Stimulated activated CD4-positive, alpha-beta T cell treated with anti-CD3 and anti-CD28 coated beads, Interleukin-1b, Interleukin-23, amount 100 ng/mL, for 24 hours (primary cell): ENCODE data around the gene AIM2.
A peak's percentile ranks its signal among the peaks of the same experiment; 100 is the strongest.

Source experiments
- DNase-seq, 4 experiments: peaks; one replicate each; pipeline ENCODE4 v3.0.0-alpha.2; 2020; ENCODE audit warnings: low read depth in 4 of 4, low spot score in 1 of 4

The AIM2 gene

GRCh38 chr1:159023723-159024122 lies 52.8 kb downstream of the AIM2 start:
- no peak for DNase-seq

GRCh38 chr1:159015440-159015909 lies 61.1 kb downstream of the AIM2 start:
- DNase-seq = peak in 1 of 4 experiments; percentile 50

DNA sequence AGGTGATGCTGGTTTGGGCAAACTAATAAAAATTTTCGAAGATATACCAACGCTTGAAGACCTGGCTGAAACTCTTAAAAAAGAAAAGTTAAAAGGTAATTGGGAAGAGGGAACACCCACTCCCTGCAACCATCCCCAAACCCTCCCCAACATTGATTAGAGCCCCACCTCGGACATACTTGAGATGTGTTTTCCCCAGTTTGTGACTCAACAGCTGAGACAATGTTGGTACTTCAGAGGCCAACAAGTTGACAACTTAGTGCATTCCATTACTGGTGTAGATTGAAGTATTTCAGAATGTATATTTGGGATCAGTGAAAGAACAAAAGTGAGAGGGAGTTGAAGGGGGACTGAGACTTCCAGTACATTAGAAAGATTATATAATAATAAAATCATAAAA lies 61.7 kb downstream of the AIM2 start:
- no peak for DNase-seq

GRCh38 chr1:159014003-159014571 lies 62.5 kb downstream of the AIM2 start:
- DNase-seq = no peak

- DNase-seq = no peak
Measured at GRCh38 chr1:159012495-159012894, 64.1 kb downstream of the AIM2 start.
